Activated CD4-positive, CD25-positive, alpha-beta regulatory T cell treated with anti-CD3 and anti-CD28 coated beads, Interleukin-2, amount 50 U/mL, for 72 hours (primary cell): ENCODE data around the gene TRIM61.
A peak's percentile ranks its signal among the peaks of the same experiment; 100 is the strongest.
"Not testable (repeated sequence)": the region's sequence is repeated elsewhere in the genome, so short reads cannot be mapped to it uniquely, and the experiment has no call there.

Source experiments
- DNase-seq: peaks from one replicate; pipeline ENCODE4 v3.0.0; 2021

Gene TRIM61

DNA sequence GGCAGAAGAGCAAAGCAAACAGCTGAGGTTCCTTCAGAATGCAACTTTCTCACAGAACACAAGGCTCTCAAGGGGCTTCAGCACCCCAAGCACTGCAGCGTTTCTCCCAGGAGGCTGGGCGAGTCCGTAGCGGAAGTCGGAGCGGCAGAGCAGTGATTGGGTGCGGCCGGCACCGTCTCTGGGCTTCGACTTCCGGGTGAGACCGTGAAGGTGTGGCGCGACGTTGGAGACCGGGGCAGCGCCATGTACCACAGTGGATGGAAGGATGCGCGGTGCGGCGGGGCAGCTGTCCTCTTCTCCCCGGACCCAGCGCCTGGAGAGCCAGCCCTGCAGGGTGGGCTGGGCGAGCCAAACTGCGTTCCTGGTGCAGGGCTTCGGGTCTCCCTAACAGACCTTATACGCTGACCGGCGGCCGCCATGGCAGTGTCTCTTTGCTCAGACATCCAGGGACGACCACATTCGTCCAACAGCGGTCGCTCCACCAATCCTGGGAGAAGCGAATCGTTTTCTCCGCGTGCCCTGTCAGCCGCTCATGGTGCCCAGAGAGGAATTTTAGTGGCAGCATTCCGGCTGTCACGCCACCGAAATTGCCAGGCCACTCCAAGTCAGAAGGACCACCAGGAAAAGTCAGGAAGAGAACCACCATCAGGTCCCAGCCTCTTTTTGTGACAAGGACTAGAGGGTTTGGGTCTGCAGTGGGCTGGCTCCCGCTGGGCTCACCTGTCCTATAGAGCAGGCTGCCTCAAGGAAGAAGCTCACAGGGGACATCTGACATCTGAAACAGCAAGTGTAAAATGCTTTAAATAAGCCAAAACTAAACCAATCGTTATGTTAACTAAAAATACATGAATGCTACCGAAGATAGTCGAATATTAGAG lies 20.5 kb downstream of the TRIM61 start:
- peak; percentile 66 for DNase-seq

DNA sequence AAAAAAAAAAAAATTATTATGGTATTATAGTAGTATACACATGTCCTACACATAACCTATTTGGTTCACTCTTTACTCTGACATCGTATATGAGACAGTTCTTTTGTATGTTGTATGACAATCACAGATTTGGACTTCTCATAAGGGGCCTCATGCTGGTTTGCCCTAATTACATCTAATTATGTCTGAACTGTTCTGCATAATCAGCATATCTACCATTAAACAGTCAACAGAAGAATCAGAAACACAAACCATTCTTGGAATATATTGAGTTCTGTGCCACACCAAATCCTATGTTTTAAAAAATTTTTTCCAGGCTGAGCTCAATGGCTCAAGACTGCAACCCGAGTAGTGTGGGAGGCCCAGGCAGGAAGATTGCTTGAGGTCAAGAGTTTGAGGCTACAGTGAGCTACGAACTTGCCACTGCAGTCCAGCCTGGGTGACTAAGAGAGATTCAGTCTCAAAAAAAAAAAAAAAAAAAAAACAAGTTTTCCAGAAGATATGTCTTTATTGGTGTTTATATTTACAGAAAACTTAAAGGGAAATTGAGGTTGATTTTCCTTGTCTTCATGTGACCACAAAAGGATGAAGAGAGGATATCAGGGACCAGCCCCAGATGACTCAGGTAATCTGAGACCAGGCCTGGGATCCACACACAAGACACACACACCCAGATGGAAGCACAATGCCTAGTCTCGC lies 22.2 kb downstream of the TRIM61 start:
- DNase-seq: no peak

DNA sequence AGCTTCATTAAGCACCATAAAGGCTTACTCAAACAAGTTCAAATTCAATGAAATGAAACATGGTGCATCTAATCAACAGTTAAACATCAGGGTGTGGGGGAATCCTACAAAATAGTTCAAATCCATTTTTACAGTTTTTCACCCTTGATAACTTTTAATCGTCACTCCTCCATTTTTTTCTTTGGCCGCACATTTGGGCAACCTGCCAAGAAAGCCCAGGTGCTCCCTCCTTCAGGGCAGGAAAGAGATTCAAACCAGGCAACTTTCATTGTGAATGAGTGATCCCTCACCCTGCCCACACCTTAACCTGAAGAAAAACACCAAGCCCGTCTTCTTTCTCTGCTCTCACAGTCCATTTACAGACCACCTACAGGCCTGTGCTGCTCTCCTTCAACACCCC lies 24.9 kb downstream of the TRIM61 start:
- no peak for DNase-seq

DNA sequence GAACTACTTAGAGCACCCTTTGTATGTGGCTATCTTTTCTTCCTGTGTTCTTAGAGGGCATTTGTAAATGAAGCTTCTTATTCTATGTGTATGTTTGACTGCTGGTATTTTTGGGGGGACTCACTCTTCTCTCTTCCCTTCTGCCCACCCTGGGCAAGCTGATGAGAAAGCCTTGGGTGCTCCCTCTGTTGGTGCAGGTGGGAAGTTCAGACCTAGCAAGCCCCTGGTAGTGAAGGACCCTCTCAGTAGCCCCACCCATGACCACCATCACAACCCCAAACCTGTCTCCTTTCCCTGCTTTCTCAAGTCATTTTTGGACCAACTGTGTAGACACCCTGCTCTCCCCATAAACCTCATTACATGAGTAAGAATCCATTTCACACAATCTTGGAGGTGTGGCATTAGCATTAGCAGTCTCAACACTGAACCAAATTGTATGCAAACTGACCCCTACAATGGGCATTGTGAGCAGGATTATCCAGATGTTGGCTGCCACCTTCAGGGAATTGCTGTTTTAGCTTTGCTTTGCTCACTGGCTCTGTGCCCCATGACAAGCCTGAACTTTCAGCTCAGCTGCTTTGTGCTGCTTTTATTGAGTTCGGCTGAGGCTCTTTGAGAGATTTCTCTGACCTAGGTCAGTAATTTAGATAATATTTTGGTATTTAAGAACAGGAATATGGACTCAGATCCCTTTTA lies 27.9 kb downstream of the TRIM61 start:
- DNase-seq: no peak

DNA sequence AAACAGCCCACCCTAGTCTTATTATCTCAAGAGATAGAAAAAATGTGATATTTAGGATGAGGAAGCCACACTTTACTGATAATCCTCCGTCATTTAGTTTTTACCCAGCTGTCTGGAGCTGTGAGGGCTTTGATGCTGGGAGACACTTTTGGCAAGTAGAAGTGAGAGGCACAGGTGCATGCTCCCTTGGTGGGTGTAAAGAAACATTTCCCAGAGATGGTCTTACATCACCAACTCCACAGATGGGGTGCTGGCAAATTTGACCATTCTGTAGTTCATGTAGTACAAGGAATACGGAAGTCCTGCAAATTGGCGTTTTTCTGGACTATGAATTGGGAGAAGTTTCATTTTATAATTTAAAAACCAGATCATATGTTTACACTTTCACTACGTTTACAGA lies 28.5 kb downstream of the TRIM61 start:
- DNase-seq: no peak

DNA sequence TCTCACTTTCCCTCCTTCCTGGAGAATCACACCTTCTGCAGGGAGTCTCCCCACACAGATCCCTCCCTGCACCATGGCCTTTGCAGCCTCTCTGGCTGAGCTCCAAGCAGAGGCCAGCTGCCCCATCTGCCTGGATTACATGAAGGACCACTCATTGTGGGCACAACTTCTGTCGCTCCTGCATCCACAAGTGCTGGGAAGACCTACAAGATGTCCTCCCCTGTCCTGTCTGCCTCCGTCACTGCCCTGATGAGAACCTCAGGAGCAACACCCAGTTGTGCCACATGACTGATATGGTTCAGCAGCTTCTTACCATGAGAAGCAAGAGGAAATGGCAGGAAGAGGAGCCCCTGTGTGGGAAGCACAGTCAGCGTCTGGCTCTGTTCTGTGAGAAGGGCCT lies 29.5 kb downstream of the TRIM61 start:
- not testable (repeated sequence) for DNase-seq

DNA sequence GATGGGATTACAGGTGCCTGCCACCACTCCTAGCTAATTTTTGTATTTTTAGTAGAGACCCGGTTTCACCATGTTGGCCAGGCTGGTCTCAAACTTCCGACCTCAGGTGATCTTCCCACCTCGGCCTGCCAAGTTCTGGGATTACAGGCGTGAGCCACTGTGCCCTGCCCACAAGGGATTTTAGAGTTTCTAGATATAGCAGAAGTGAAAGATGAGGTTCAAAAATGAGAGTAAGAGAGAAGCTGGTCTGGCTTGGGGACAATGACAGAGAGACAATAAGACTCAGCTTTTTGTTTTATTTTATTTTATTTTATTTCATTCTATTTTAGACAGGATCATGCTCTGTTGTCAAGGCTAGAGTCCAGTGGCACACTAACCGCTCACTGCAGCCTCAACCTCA lies 30.6 kb downstream of the TRIM61 start:
- no peak for DNase-seq

DNA sequence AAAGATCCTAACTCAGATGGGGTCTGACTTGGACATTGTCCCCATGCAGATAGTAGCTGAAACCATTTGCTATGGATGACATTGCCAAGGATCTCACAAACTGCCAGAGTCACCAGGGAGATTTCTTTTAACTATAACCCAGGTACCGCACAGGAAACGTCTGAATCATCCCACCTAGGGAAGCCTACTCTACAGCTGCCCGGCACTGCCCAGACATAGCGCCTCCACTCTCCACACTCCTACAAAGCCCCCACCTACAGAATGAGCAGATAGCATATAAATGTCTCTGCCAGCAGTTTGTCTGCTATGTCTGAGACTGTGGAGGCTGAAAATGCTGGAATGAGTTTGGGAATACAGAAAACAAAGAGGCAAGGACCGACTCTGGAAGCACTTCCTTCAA lies 32.3 kb downstream of the TRIM61 start:
- no peak for DNase-seq

DNA sequence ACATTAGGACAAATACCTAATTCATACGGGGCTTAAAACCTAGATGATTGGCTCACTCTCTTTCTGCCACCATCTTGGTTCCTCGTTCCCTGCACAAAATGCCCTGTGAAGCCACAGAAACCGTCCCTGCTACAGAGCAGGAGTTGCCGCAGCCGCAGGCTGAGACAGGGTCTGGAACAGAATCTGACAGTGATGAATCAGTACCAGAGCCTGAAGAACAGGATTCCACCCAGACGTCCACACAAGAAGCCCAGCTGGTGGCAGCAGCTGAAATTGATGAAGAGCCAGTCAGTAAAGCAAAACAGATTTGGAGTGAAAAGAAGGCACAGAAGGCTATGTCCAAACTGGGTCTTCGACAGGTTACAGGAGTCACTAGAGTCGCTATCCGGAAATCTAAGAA lies 34.3 kb downstream of the TRIM61 start:
- DNase-seq: no peak

DNA sequence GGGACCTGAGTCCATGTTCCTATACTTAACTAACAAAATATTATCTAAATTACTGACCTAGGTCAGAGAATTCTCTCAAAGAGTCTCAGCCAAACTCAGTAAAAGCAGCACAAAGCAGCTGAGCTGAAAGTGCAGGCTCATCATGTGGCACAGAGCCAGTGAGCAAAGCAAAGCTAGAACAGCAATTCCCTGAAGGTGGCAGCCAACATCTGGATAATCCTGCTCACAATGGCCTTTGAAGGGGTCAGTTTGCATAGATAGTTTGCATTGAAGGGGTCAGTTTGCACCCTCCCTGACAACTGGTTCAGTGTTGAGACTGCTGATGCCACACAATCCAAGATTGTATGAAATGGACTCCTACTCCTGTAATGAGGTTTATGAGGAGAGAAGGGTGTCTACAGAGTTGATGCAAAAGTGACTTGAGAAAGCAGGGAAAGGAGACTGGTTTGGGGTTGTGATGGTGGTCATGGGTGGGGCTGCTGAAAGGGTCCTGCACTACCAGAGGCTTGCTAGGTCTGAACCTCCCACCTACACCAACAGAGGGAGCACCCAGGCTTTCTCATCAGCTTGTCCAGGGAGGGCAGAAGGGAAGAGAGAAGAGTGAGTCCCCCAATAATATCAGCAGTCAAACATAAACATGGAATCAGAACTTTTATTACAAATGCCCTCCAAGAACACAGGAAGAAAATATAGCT lies 39.7 kb downstream of the TRIM61 start:
- no peak for DNase-seq

DNA sequence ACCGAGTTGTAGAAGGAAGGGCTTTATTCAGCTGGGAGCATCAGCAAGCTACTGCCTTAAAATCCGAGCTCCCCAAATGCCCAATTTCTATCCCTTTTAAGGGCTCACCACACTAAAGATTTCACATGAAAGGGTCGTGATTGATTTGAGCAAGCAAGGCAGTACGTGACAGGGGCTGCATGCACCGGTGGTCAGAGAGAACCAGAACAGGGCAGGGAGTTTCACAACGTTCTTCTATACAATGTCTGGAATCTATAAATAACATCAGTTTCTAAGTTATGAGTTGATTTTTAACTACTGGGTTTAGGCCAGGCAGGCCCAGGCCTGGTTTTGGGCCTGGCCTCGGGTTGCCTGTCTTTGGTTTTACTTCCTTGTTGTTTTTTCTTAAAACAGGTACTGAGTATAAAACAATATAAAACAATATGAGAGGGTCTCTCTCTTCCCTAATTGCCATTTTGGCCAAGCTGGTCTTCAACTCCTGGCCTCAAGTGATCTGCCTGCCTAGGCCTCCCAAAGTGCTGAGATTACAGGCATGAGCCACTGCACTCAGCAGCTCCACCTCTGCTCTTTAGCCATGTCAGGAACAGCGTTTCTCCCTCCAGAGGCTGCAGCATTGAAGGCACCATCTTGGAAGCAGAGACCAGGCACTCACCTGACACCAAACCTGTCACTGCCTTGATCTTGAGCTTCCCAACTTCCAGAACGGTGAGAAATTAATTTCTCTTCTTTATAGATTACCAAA lies 41.4 kb downstream of the TRIM61 start:
- not testable (repeated sequence) for DNase-seq

DNA sequence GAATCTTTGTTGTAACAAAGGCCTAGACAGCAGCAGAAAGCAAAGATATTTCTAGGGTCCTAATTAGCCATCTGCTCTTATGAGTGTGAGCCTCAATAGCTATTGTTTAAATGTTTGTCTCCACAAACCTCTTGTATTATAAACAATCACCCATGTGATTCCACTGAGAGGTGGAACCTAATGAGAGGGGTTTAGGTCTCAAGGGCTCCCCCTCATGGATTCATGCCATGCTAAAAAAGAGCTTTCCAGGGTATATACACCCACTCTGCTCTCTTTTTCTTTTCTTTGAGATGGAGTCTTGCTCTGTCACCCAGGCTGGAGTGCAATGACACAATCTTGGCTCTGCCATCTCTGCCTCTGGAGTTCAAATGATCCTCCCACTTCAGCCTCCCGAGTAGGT lies 42.1 kb downstream of the TRIM61 start:
- no peak for DNase-seq

DNA sequence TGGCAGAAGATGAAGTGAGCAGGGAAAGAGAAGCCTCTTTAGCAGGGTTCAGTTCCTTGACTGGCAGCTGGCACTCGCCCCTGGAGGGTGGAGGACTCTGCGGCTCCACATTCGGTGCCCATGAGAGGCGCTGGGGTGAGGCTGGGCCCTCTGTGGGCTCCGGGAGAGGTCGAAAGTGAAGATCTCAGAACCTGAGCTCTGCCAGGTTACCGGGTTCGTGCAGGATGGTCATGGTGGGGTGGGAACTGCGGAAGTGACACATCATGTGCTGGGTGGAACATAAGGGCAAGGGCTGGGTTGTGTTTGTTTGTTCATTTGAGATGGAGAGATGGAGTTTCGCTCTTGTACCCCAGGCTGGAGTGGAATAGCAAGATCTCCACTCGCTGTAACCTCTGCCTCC lies 44.2 kb downstream of the TRIM61 start:
- DNase-seq: no peak

DNA sequence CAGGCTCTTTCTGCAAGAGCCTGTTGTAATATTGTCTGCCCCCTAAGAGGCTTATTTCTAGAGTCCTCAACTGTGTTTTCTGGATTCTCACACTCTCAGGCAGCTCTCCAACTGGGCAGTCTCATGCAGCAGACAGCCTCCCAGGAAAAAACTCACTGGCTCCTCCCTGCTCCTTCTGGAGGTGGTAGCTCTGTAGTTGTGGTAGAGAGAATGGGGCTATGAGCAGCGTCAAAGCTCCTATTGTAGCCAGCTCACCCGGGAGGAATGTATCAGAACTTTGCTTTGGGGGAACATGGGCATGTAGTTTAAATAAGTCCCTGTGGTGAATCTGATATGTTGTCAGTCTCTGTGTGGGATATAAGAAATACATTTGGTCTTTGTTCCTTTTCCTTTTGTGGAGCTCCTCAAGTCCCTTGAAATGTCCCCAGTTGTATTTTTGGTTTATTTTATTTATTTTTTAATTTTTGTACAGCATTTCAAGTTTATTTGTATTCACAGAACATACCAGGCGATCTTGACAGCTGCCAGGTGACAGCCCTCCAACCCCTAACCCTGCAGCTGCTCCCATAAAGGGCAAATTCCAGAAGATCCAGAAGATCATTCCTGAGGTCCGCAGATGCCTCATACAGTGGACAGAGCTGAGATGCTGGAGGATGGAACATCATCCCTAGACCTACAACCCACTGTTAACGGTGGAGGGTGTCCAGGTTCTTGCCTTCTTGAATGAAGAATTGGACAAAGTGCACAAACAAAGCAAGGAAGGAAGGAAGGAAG lies 45.7 kb downstream of the TRIM61 start:
- no peak for DNase-seq

DNA sequence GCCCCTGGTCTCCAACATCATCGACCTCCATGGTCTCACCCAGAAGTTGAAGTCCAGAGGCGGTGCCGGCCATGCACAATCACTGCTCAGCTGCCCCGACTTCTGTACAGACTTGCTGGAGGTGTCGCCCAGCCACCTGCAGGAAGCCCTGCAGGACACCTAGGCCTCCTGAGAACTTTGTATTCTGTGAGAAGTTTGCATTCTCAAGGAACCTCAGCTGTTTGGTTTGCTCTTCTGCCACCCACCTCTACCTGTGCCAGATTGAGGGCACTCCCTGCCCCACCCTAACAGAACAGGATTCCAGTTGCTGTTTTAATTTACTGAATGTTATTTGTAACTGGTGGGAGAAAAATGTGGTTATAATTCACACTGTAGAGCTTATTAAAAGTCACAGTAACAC lies 46.8 kb downstream of the TRIM61 start:
- no peak for DNase-seq

DNA sequence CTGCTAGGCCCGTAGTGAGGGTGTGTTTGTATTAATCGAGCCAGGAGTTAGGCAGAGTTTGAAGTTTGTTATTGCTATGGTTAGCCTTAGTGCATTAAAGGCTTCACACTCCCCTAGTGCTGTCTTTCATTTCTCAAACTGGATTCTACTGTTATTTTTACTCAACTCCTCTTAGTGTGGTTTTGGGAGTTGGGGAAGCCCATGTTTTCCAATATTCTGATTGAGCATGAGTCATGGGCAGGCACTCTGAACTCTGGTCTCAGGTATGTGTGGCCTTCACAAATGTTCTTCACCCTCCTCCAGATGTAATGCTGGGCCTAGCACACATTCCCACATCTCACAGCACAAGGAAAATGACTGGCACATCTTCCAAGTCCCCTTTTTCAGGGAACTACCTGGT lies 50.4 kb downstream of the TRIM61 start:
- DNase-seq: not testable (repeated sequence)

DNA sequence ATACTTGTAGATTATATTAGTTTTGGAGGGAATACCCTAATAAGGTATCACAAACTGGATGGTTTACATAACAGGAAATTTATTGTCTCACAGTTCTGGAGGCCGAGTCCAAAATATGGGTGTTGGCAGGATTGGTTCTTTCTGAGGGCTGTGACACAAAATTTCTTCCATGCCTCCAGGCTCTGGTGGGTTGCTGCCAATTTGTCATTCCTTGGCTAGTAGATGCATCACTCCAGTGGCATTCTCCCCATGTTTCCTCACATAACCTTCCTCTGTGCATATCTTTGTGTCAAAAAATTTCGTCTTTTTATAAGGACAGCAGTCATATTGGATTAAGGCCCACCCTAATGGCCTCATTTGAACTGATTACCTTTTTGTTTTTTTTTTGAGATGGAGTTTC lies 51.2 kb downstream of the TRIM61 start:
- DNase-seq: no peak

DNA sequence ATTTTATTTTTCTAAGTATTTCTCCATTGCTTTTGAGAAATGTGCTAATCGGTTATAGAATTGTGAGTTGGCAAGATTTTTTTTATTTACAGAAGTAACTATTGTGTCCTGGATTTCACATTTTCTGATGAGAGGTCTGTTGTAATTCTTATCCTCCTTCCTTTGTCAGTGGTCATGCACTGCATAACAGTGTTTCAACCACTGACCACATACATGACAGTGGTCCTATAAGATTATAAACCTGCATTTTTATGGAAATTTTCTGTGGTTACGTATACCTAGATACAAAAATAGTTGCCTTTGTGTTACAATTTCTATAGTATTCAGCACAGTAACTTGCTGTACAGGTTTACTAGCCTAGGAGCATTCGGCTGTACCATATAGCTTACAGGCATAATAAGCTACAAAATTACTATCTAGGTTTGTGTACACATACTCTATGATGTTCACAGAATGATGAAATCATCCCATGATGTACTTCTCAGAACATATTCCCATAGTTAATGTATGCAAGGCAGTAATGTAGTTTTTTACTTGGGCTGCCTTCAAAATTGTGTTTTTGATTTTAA lies 52.7 kb downstream of the TRIM61 start:
- no peak for DNase-seq

DNA sequence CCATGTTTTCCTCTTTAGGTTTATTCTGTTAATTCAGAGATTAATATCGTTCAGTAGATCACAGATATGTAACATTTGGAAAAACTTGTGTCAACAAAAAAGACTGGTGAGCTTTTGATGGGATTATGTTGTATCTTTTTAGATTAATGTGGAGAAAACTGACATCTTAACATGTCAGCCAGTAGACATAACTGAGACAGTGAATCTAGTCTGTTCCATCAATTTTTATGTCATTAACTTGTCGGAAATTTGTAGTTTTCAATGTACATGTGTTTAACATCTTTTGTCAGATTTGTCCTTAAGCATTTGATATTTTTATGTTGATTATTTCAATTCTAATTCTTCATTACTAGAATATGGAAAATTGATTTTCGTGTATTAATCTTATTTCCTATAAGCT lies 58.5 kb downstream of the TRIM61 start:
- no peak for DNase-seq
